ENCODE data around the gene RAP2A.

DNA sequence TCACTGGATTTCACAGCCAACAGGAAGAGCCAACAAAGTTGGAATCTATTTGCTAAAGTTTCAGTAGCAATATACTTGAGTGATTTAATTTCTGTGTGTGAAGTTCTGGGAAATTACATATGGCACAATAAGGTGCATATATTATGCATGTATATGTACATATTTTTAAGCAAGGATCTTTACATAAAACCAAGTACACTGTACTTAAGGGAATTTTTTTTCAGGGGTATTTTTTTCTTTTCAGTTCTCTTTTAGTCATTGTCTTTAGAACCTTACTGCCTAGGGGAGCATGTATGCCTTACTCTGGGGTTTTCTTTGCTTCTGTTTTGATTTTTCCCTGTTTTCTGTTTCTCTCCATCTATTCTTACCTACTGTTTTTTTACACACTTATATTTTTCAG lies 7.4 kb downstream of the RAP2A start:
- TF ChIP-seq, protein P1, sequence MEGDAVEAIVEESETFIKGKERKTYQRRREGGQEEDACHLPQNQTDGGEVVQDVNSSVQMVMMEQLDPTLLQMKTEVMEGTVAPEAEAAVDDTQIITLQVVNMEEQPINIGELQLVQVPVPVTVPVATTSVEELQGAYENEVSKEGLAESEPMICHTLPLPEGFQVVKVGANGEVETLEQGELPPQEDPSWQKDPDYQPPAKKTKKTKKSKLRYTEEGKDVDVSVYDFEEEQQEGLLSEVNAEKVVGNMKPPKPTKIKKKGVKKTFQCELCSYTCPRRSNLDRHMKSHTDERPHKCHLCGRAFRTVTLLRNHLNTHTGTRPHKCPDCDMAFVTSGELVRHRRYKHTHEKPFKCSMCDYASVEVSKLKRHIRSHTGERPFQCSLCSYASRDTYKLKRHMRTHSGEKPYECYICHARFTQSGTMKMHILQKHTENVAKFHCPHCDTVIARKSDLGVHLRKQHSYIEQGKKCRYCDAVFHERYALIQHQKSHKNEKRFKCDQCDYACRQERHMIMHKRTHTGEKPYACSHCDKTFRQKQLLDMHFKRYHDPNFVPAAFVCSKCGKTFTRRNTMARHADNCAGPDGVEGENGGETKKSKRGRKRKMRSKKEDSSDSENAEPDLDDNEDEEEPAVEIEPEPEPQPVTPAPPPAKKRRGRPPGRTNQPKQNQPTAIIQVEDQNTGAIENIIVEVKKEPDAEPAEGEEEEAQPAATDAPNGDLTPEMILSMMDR (IDR thresholded peaks at IDR 0.05) = no peak
- TF ChIP-seq POLR2A (IDR thresholded peaks at IDR 0.05) = no peak
